ENCODE results near the gene EVX1. TPM values are rescaled to one million over a fixed set of nuclear protein-coding genes. Genes with fewer than 3 reads are reported as not detected.

Gene EVX1
- total RNA-seq, 6 experiments from 2014 or later, result not detected

DNA sequence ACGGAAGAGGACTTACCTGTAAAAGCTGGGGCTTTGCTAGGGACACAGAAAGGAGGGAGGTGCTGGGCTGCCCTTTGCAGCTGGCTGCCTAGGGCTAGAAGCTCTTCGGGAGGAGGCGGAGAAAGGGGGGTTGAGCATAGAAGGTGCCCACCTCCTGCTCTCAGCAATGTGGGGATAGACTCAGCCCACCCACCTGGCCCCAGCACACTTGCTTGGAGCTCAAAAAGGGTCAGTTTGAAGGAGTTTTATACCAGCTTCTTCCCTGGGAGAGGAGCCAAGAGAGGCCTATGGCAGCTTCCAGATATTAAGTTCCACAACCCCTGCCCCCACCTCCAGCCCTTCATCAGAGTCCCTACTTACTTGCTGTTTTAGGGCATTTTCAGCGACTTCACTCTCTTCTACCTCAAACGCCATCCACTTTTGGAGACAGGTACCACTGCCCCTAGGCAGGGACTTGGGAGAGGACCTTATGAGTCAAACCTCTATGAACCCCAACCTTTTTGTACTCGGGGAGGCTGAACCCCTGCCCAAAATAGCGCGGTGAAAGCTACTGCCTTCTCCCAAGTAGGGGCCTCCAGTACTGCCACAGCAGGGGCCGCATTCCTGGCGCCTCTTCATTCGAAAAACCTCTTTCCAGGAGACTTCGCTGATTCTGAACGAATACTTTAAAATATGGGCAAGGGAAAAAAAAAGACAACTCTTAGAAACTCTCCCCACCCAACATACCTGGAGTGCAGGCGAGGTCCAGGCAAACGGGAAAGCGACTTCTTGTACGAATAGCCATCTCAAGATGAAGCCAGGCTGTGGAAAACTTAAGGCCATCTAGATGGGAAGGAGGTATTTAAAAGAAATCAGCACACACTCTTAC, 1.2 kb upstream of the EVX1 start:
- Mint-ChIP-seq H3K36me3 (ENCODE audit: low read depth) (no peaks in the 10 kb centered on the region), H3K4me1 (ENCODE audit: low read depth) (peaks cover 18% of the 10 kb centered on the region), H3K27ac (no peak overlapping the region), H3K27me3 (ENCODE audit: insufficient read depth) (peaks cover 69% of the 10 kb centered on the region), H3K4me3 (no peak overlapping the region), H3K9me3 (no peaks in the 10 kb centered on the region; the same call in 1 of the 2 replicates)
- DNase-seq, result no peak
- TF ChIP-seq CTCF (IDR thresholded peaks at IDR 0.05), result no peak

DNA sequence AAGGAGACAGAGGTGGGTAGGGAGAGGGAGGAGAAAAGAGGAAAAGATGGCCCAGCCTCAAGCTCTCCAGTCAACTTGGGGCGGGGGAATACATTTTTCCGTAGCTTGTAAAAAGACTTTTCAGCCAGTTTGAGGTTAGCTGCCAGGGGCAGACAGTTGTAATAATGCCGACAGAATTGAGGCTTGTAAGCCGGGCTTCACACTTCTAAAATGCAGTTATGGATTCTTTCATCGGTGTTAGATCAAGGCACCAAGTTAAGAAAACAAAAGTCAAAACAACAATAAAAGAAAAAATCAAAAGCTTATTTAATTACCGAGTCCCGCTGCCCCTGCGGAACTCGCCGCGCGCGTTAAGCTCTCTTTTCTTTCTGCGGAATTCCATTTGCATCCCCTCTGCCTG, 448 bp upstream of the EVX1 start:
- Mint-ChIP-seq H3K27me3 (ENCODE audit: insufficient read depth) (peaks cover 68% of the 10 kb centered on the region), H3K36me3 (ENCODE audit: low read depth) (no peaks in the 10 kb centered on the region), H3K4me3 (peak overlapping the region; percentile 64; the same call in 1 of the 2 replicates)

DNA sequence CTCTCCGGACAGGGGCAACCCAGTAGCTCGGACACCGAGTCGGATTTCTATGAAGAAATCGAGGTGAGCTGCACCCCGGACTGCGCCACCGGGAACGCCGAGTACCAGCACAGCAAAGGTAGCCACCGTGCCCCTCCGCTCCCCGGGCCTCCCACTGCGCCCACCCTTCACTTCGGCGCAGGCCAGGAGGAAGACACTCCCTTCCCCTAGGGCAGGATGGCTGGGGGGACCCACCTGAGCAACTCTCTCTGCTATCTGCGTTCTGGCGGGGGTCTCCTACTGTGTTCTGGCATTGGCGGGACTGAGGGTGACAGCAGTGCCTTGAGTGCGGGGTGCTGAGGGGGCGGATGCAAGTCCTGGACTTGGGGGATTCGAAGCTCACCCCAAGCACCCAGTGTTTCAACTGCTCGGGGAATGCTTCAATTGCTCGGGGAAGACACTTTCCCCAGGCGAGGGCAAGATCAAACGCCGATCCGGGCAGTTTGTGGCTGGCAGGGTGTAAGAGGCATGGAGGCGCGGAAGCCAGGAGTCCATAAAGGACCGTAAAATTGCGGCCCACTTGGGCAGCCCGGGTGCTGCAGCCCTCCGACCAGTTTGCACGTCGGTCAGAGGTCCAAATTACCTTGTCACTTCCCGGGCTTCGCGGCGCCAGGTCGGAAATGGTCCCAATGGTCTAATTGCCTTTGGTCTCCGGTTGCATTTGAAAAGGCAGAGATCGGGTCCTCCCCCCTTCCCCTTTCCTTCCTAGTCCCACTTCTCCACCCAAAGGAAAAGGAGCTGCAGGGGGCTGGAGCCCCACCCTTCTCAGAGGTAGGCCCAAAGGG, 950 bp downstream of the EVX1 start:
- no peak for DNase-seq
- TF ChIP-seq CTCF (IDR thresholded peaks at IDR 0.05), result no peak
- Mint-ChIP-seq H3K4me3 (no peak overlapping the region), H3K27ac (no peak overlapping the region), H3K9me3 (no peaks in the 10 kb centered on the region; the same call in 1 of the 2 replicates), H3K4me1 (ENCODE audit: low read depth) (peaks cover 5% of the 10 kb centered on the region), H3K27me3 (ENCODE audit: insufficient read depth) (peaks cover 82% of the 10 kb centered on the region), H3K36me3 (ENCODE audit: low read depth) (no peaks in the 10 kb centered on the region)

More for the DNA sequence above, 448 bp upstream of the EVX1 start:
- no peak for TF ChIP-seq CTCF (IDR thresholded peaks at IDR 0.05)
- Mint-ChIP-seq H3K4me1 (ENCODE audit: low read depth) (peaks cover 18% of the 10 kb centered on the region), H3K27ac (no peak overlapping the region), H3K9me3 (no peaks in the 10 kb centered on the region; the same call in 1 of the 2 replicates)
- DNase-seq, result no peak

DNA sequence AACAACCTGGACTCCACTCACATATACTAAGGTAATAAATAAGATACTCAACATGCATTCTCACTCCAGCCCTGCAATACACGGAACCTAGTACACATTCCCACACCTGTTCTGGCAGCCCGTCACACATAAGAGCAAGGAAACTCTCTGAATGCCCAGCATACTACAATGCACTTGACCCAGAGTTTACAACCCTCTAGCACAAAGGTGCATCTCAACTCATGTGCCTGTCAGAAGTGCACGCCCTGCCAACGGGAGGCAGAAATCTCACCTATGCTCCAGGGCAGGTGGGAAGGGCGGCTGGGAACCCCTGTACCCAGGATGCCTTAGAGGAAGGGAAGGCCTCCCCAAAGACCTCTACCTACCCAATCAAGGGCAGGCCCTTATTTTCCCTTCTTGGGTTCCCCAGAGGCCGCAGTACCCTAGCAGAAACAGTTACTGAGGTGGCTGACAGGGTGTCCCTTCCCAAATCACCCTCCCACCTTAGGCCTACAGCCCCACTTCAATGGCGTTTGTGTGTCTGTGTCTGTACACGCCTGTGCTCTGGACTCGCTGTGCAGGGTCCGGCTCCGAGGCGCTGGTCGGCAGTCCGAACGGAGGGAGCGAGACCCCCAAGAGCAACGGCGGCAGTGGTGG, 2.0 kb downstream of the EVX1 start:
- Mint-ChIP-seq H3K4me1 (ENCODE audit: low read depth) (peaks cover 5% of the 10 kb centered on the region), H3K27me3 (ENCODE audit: insufficient read depth) (peaks cover 87% of the 10 kb centered on the region), H3K27ac (no peak overlapping the region), H3K9me3 (no peaks in the 10 kb centered on the region; the same call in 1 of the 2 replicates), H3K4me3 (no peak overlapping the region), H3K36me3 (ENCODE audit: low read depth) (no peaks in the 10 kb centered on the region)
- TF ChIP-seq CTCF (IDR thresholded peaks at IDR 0.05), result no peak
- no peak for DNase-seq

DNA sequence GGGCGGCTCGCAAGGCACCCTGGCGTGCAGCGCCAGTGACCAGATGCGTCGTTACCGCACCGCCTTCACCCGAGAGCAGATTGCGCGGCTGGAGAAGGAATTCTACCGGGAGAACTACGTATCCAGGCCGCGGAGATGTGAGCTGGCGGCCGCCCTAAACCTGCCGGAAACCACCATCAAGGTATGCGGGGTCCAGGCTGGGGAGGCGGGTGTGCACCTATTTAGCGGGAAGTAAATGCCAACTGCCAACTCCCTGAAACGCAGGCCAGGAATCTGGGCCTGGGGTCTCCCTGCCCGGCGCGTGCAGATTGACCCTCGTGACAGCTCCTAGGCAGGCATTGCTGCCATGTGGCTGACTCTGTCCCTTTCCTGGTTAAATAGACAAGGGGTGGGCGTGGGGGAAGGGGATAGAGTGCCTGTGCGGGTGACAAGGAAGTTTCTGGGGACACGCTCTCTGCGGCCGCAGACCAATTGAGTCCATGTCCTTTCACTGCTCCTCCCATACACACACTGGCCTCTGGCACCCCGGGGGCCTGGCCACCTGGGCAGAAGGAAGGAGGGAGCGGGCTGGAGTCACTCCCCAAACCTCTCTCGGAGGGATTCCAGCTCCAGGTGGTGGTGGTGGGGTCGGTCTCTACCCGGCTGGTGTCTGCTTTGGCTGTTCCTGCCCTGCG, 2.7 kb downstream of the EVX1 start:
- Mint-ChIP-seq H3K27ac (no peak overlapping the region), H3K4me1 (ENCODE audit: low read depth) (peaks cover 5% of the 10 kb centered on the region), H3K4me3 (no peak overlapping the region), H3K9me3 (peaks cover 4% of the 10 kb centered on the region; the same call in 1 of the 2 replicates), H3K36me3 (ENCODE audit: low read depth) (no peaks in the 10 kb centered on the region), H3K27me3 (ENCODE audit: insufficient read depth) (peaks cover 88% of the 10 kb centered on the region)
- DNase-seq, result no peak
- no peak for TF ChIP-seq CTCF (IDR thresholded peaks at IDR 0.05)
